BLaER1 (cell line): ENCODE results near the gene CEP126.

ENCODE experiments used
- H3K27ac ChIP-seq: shearing (Covaris generic); formaldehyde crosslinking; 2 replicates; pipeline ENCODE4 v1.8.1; 2022
- H3K27me3 ChIP-seq: shearing (Covaris generic); formaldehyde crosslinking; 2 replicates; pipeline ENCODE4 v1.8.1; 2022
- H3K36me3 ChIP-seq: shearing (Covaris generic); formaldehyde crosslinking; 2 replicates; pipeline ENCODE4 v1.8.1; 2022
- H3K4me1 ChIP-seq: shearing (Covaris generic); formaldehyde crosslinking; 2 replicates; pipeline ENCODE4 v1.8.1; 2022
- H3K4me2 ChIP-seq: shearing (Covaris generic); formaldehyde crosslinking; 2 replicates; pipeline ENCODE4 v1.8.1; 2022
- H3K4me3 ChIP-seq: shearing (Covaris generic); formaldehyde crosslinking; 2 replicates; pipeline ENCODE4 v1.8.1; 2022
- H3K9ac ChIP-seq: shearing (Covaris generic); formaldehyde crosslinking; 2 replicates; pipeline ENCODE4 v1.8.1; 2022
- H3K9me3 ChIP-seq: shearing (Covaris generic); formaldehyde crosslinking; 2 replicates; pipeline ENCODE4 v1.8.1; 2022
- H4K20me1 ChIP-seq: shearing (Covaris generic); formaldehyde crosslinking; 2 replicates; pipeline ENCODE4 v1.8.1; 2022
- Cebpa-rat ChIP-seq: shearing (Covaris generic); IDR thresholded peaks from 2 replicates; pipeline ENCODE4 v1.8.1; 2022

The CEP126 gene

DNA sequence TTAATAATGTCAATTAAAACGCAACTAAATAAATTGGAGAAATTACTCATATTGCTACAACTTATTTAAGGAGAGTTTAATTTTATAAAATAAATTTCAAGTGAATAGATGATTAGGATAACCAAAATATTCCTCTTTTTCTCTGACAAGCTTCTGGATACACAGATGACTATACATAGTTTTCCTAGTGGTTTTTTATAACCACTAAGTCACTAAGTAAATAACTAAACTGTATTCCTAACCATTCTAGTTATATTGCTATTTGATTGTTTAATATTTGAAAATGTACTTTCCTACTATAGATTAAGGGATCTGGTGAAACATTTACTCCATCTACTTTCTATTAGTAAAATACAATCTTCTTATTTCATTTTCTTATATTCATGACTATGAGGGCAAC is 6.2 kb downstream of the CEP126 start:
- no peak overlapping the region for H3K27ac ChIP-seq
- H3K9ac ChIP-seq = no peak overlapping the region
- H3K36me3 ChIP-seq = no peaks in the 10 kb centered on the region
- no peak overlapping the region for H3K4me3 ChIP-seq
- peaks cover 4% of the 10 kb centered on the region for H3K4me1 ChIP-seq
- no peak overlapping the region for H3K4me2 ChIP-seq
- no peaks in the 10 kb centered on the region for H3K27me3 ChIP-seq
- no peak for TF ChIP-seq Cebpa-rat
- no peaks in the 10 kb centered on the region for H3K9me3 ChIP-seq
- no peaks in the 10 kb centered on the region for H4K20me1 ChIP-seq

GRCh38 chr11:101923554-101923953 is 8.7 kb downstream of the CEP126 start:
- no peaks in the 10 kb centered on the region for H3K27me3 ChIP-seq
- no peak overlapping the region for H3K4me3 ChIP-seq
- no peak overlapping the region for H3K9ac ChIP-seq
- no peak for TF ChIP-seq Cebpa-rat
- no peaks in the 10 kb centered on the region for H4K20me1 ChIP-seq
- no peak overlapping the region for H3K27ac ChIP-seq
- no peaks in the 10 kb centered on the region for H3K4me1 ChIP-seq
- no peaks in the 10 kb centered on the region for H3K9me3 ChIP-seq
- no peaks in the 10 kb centered on the region for H3K36me3 ChIP-seq
- no peak overlapping the region for H3K4me2 ChIP-seq

DNA sequence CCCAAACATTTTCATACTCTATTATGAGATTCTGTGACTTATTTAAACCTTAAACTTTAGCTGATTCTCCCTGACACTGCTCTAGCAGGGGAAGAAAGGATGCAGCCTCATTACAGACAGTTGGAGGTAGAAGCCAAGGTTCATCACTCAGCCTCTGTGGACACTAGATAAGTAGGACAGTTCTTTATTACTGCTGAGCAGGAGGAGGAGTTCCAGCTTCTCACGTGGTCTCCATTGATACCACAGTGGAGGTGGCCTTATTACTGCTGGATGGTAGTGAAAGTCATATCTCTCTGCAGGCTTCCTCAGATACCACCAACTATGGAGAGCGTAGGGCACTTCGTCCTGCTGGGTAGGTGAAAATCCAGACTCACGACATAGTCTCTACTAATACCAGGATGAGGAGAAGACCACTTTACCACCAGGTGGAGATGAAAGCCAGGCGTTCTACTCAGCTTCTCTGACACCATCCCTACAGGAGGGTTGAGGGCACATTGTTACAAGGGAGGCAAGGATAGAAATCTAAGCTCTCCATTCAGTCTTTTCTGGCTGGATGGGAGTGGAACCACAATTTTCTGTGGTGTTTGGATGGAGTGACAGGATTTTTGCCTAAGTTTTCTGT is 14.6 kb downstream of the CEP126 start:
- no peak for TF ChIP-seq Cebpa-rat

GRCh38 chr11:101931692-101932091 is 16.9 kb downstream of the CEP126 start:
- Histone ChIP-seq H3K4me2 (no peak overlapping the region), H3K4me3 (no peak overlapping the region), H4K20me1 (no peaks in the 10 kb centered on the region), H3K9me3 (no peaks in the 10 kb centered on the region), H3K4me1 (no peaks in the 10 kb centered on the region), H3K27me3 (no peaks in the 10 kb centered on the region), H3K9ac (no peak overlapping the region), H3K36me3 (no peaks in the 10 kb centered on the region), H3K27ac (no peak overlapping the region)
- TF ChIP-seq Cebpa-rat = no peak

More for the DNA sequence above, 14.6 kb downstream of the CEP126 start:
- H3K4me2 ChIP-seq = no peak overlapping the region
- no peak overlapping the region for H3K9ac ChIP-seq
- no peak overlapping the region for H3K27ac ChIP-seq
- no peaks in the 10 kb centered on the region for H3K4me1 ChIP-seq
- no peaks in the 10 kb centered on the region for H3K27me3 ChIP-seq
- H3K9me3 ChIP-seq = no peaks in the 10 kb centered on the region
- H3K4me3 ChIP-seq = no peak overlapping the region
- no peaks in the 10 kb centered on the region for H4K20me1 ChIP-seq
- no peaks in the 10 kb centered on the region for H3K36me3 ChIP-seq

DNA sequence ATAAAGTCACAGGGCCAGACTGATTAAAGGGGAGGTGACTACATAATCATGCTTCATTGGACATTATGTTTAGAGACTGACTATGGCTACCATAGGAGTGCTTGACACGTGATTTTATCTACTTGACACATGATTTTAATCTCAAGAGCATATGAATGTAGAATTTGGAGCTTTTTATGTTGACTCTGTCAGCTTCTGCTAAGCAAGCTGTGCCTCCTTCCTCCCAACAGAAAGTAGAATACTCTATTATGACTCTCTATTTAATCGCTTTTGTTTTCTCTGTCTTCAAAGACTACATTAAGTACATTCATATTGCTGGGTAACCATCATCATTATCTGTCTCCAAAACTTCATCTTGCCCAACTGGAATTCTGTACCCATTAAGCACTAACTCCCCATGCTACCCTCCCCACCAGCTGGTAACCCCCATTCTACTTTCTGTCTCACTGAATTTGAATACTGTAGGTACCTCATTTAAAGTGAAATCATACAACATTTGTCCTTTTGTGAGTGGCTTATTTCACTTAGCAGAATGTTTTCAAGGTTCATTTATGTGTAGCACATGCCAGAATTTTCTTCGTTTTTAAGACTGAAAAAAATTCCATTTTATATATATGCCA is 26.2 kb downstream of the CEP126 start:
- no peak overlapping the region for H3K27ac ChIP-seq
- no peaks in the 10 kb centered on the region for H4K20me1 ChIP-seq
- no peak overlapping the region for H3K4me3 ChIP-seq
- no peak overlapping the region for H3K4me2 ChIP-seq
- H3K9me3 ChIP-seq = no peaks in the 10 kb centered on the region
- H3K4me1 ChIP-seq = no peaks in the 10 kb centered on the region
- H3K27me3 ChIP-seq = no peaks in the 10 kb centered on the region
- TF ChIP-seq Cebpa-rat = no peak
- H3K9ac ChIP-seq = no peak overlapping the region
- no peaks in the 10 kb centered on the region for H3K36me3 ChIP-seq

DNA sequence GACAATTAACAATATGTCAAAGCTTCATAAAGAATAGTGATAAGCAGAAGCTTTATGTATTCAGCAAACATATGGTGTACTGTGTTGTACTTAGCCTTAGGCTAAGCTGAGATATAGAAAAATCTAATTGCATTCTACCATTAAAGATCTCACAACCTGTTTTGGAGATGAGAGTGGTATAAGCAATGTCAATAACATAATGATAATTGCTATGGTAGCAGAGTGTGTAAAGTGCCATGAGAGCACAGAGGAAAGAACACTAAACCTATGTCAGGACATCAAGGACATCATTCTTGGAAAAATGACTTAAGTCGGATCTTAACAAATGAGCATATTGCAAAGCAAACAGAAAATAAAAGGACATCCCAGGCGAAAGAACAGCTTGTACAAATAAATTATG is 30.1 kb downstream of the CEP126 start:
- H3K9me3 ChIP-seq = no peaks in the 10 kb centered on the region
- H4K20me1 ChIP-seq = no peaks in the 10 kb centered on the region
- no peak overlapping the region for H3K4me2 ChIP-seq
- no peaks in the 10 kb centered on the region for H3K36me3 ChIP-seq
- H3K27me3 ChIP-seq = no peaks in the 10 kb centered on the region
- no peak overlapping the region for H3K27ac ChIP-seq
- no peak overlapping the region for H3K9ac ChIP-seq
- TF ChIP-seq Cebpa-rat = no peak
- H3K4me1 ChIP-seq = no peaks in the 10 kb centered on the region
- H3K4me3 ChIP-seq = no peak overlapping the region

DNA sequence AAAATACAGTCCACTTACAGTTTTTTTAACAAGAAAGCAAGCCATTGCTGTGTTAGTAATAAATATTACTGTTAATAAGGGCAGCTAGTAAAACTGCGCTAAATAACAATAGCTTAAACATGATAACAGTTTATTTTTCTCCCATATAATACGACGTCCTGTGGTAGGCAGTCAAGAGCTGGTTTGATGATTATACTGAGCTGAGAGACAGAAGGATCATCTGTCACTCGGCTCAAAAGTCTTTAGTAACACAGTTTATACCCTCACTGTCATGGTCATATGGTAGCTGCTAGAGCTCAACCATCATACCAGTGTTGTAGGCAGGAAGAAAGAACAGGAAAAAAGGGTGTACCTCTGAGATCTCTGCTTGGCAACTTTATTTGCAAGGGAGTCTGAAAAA is 30.6 kb downstream of the CEP126 start:
- Histone ChIP-seq H3K36me3 (no peaks in the 10 kb centered on the region), H3K9me3 (no peaks in the 10 kb centered on the region), H4K20me1 (no peaks in the 10 kb centered on the region), H3K27ac (no peak overlapping the region), H3K27me3 (no peaks in the 10 kb centered on the region), H3K9ac (no peak overlapping the region), H3K4me3 (no peak overlapping the region), H3K4me1 (no peaks in the 10 kb centered on the region), H3K4me2 (no peak overlapping the region)
- TF ChIP-seq Cebpa-rat = no peak

- H3K9ac ChIP-seq = no peak overlapping the region
- TF ChIP-seq Cebpa-rat = no peak
These were observed 34.9 kb downstream of the CEP126 start for GRCh38 chr11:101949680-101950220.

GRCh38 chr11:101955278-101955677 is 40.5 kb downstream of the CEP126 start:
- no peak for TF ChIP-seq Cebpa-rat
- no peaks in the 10 kb centered on the region for H3K36me3 ChIP-seq

More at GRCh38 chr11:101949680-101950220, 34.9 kb downstream of the CEP126 start:
- H3K36me3 ChIP-seq = no peaks in the 10 kb centered on the region
- no peak overlapping the region for H3K4me2 ChIP-seq
- H3K4me3 ChIP-seq = no peak overlapping the region
- H3K27ac ChIP-seq = no peak overlapping the region
- no peaks in the 10 kb centered on the region for H3K4me1 ChIP-seq
- H3K27me3 ChIP-seq = no peaks in the 10 kb centered on the region
- no peaks in the 10 kb centered on the region for H4K20me1 ChIP-seq
- H3K9me3 ChIP-seq = no peaks in the 10 kb centered on the region

GRCh38 chr11:101955701-101956100 is 40.9 kb downstream of the CEP126 start:
- H3K9me3 ChIP-seq = no peaks in the 10 kb centered on the region
- no peaks in the 10 kb centered on the region for H3K4me1 ChIP-seq
- H3K9ac ChIP-seq = no peak overlapping the region
- no peaks in the 10 kb centered on the region for H3K27me3 ChIP-seq
- no peaks in the 10 kb centered on the region for H4K20me1 ChIP-seq
- H3K4me3 ChIP-seq = no peak overlapping the region
- H3K36me3 ChIP-seq = no peaks in the 10 kb centered on the region
- no peak for TF ChIP-seq Cebpa-rat
- H3K4me2 ChIP-seq = no peak overlapping the region
- H3K27ac ChIP-seq = no peak overlapping the region

More at GRCh38 chr11:101955278-101955677, 40.5 kb downstream of the CEP126 start:
- no peaks in the 10 kb centered on the region for H4K20me1 ChIP-seq
- H3K27ac ChIP-seq = no peak overlapping the region
- no peaks in the 10 kb centered on the region for H3K27me3 ChIP-seq
- H3K4me1 ChIP-seq = no peaks in the 10 kb centered on the region
- H3K9ac ChIP-seq = no peak overlapping the region
- no peaks in the 10 kb centered on the region for H3K9me3 ChIP-seq
- no peak overlapping the region for H3K4me3 ChIP-seq
- H3K4me2 ChIP-seq = no peak overlapping the region
